ENCODE measurements around the gene CROCC2.

The CROCC2 gene

DNA sequence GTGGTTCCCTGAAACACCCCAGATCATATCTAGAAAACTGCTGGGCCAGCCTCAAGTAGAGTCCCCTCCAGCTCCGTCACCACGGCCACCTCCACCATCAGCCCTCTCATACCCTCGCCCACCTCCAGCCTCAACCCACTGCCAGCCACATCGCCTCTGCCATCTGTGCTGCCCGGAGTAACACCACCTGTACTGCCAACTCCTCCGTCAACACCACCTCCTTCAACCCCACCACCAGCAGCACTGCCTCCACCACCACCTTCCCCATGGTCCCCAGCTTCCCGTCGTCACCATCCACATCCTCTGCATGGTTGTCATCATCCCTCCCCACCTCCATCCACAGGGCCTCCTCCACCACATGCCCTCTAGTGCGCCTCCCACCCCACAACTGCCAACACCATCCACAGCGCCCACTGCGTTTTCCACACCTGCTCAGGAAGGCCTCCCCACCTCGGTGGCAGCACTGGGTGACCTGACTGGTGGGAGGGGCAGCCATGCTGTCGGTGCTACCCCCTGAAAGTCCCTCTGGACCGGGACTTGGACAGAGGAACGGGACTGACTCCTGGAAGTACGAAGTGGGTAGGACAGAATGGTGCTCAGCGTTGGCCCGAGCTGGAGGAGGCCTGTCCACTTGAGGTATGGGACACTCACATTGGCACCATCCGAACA is 93.9 kb downstream of the CROCC2 start:
- DNase-seq (ENCODE audit: low read depth in 2 of 2) = no peak

DNA sequence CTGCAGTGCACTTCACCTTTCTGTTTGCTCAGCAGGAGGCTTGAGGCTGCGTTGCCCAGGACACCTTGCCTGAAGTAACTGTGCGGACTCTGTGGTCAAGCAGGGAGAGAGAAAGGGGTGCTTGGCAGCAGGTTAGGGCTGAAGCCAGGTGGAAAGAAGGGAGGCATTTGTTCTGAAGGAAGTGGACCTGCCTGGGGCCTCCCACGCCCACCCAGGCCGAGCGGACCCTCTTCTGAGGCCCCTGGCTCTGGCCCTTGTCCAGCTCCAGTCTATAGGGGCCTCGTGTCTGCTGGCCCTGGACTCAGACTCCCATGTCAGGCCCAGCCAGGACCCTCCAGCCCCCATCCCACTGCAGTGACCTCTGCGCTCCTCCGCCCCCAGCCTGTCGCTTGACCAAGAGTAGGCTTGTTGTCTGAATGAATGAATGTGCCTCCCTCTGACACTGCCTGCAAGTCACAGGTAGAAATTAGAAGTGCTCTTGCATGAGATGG is 94.7 kb downstream of the CROCC2 start:
- DNase-seq (ENCODE audit: low read depth in 2 of 2) = no peak

- DNase-seq (ENCODE audit: low read depth in 2 of 2) = no peak
These were observed 95.5 kb downstream of the CROCC2 start for GRCh38 chr2:241001413-241002274.

DNA sequence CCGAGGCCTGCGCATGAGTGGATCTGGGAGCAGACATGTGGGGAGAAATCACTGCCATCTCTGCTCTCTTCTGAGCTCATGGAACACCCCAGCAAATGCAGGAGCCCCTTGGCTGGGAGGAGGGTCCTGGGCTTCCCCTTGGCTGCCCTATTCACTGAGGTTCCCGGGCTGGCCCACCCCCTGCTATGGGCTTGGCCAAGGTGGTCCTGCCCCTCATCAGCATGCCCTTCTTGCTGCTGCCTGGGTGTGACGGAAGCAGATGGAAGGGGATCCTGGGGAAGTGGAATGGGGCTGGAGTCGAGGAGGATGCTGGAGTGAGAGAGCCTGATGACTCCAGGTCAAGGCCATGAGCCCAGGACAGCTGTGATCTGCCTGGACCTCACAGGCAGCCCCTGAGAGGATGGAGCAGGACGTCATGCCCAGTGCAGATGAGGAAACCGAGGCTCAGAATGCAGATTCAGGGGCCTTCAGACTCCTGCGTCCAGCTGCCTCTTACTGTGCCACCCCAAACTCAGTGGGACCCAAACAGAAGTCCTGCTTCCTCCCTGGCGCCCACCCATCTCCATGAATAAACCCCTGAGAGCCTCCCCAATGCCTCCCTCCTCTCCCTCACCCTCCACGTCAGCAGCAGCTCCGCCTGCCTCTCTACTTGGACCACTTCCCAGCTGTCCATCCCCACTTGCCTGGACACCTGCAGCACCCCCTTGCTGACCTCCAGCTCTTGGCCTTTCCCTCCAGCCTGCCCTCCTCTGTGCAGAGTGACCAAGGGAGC is 96.3 kb downstream of the CROCC2 start:
- no peak for DNase-seq (ENCODE audit: low read depth in 2 of 2)

GRCh38 chr2:241003047-241003360 is 96.9 kb downstream of the CROCC2 start:
- no peak for DNase-seq (ENCODE audit: low read depth in 2 of 2)

GRCh38 chr2:241003369-241003768 is 97.2 kb downstream of the CROCC2 start:
- DNase-seq (ENCODE audit: low read depth in 2 of 2) = no peak

- no peak for DNase-seq (ENCODE audit: low read depth in 2 of 2)
These were observed 97.9 kb downstream of the CROCC2 start for GRCh38 chr2:241003830-241004564.

- no peak for DNase-seq (ENCODE audit: low read depth in 2 of 2)
These were observed 99.4 kb downstream of the CROCC2 start for GRCh38 chr2:241005569-241005968.

DNA sequence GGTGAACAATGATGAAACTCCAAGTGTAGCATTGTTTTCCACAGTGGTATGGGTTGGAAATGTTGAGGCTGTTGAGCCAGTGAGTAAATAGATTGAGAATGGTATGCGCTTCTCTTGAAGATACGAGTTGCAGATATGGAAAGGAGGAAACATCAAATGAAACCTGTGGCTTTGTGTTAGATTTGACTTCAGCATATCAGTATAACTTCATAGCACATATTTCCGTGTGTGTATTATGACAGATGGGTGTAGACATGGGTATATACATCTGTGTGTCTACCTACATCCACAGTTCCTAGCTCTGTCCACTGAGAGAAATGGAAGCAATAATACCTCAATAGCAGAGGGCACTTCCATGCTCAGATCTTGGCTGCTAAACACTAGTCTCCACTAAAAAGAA is 100.3 kb downstream of the CROCC2 start:
- no peak for DNase-seq (ENCODE audit: low read depth in 2 of 2)

GRCh38 chr2:241007111-241007510 is 101.0 kb downstream of the CROCC2 start:
- no peak for DNase-seq (ENCODE audit: low read depth in 2 of 2)

DNA sequence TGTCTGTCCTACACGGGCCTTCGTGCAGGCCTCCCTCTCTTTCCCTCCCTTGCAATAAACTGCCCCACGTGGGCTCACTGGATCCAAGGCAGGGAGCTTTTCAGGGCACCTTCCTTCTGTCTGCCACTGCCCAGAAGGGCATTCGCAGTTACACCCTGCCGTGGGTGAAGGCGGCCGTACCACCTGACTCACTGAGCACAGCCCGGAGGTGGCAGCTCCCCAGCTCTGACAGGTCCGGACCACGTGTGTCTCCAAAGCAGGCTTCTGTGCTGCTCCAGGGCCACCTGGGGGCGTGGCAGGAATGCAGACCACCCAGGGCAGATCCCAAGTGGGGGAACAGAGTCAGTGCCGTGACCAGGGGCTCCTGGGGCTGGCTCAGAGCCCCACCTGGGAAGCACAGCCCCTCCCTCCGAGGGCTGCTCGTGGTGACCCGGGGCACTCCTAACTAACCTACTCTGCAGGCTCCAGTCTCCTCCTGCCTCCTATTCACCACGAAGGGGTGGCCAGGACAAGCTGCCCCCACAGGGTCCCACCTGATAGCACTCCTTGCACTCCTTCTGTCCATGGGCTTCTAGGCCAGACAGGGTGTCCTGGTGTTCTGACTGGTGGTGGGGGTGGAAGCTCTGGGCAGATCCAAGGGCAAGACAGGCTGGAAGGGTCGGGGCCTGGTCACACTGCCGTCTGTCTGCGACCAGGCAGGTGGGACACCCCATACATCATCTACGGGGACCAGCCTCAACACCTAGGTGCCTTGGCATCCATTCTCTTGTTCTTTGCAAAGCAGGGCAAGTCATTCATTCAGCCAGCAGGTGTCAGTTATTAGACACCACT is 102.0 kb downstream of the CROCC2 start:
- DNase-seq (ENCODE audit: low read depth in 2 of 2) = no peak

GRCh38 chr2:241008711-241009121 is 102.6 kb downstream of the CROCC2 start:
- no peak for DNase-seq (ENCODE audit: low read depth in 2 of 2)

GRCh38 chr2:241009191-241009590 is 103.1 kb downstream of the CROCC2 start:
- DNase-seq (ENCODE audit: low read depth in 2 of 2) = no peak

- DNase-seq (ENCODE audit: low read depth in 2 of 2) = no peak
These were observed 103.7 kb downstream of the CROCC2 start for GRCh38 chr2:241009601-241010530.

GRCh38 chr2:241010531-241011295 is 104.6 kb downstream of the CROCC2 start:
- no peak for DNase-seq (ENCODE audit: low read depth in 2 of 2)

GRCh38 chr2:241011296-241011600 is 105.1 kb downstream of the CROCC2 start:
- no peak for DNase-seq (ENCODE audit: low read depth in 2 of 2)

GRCh38 chr2:241011751-241012510 is 105.8 kb downstream of the CROCC2 start:
- no peak for DNase-seq (ENCODE audit: low read depth in 2 of 2)

- DNase-seq (ENCODE audit: low read depth in 2 of 2) = no peak
These were observed 108.1 kb downstream of the CROCC2 start for GRCh38 chr2:241014224-241014623.

All from stimulated activated CD8-positive, alpha-beta memory T cell treated with anti-CD3 and anti-CD28 coated beads, Interleukin-7, amount 100 ng/mL, for 1 hour (primary cell).